Esophagus muscularis mucosa (tissue), 4 donors: ENCODE data around the gene ANO4. TPM values are rescaled to one million over a fixed set of nuclear protein-coding genes. Genes with fewer than 3 reads are reported as not detected.

Experiments
- DNase-seq: peaks from one replicate; pipeline ENCODE4 v3.0.0-alpha.2; 2017; ENCODE audit errors: extremely low spot score
- H3K27ac ChIP-seq, 4 donors: fragments of 200-600 bp; sonication (generic); replicated peaks in 1 of 4; 1 replicate in 3 of 4; 2 replicates in 1 of 4; pipeline ENCODE4 v1.5.1; 2016 to 2019; ENCODE audit warnings: mild to moderate bottlenecking in 1 of 4
- H3K27me3 ChIP-seq, 4 donors: fragments of 200-600 bp; sonication (generic); one replicate each; pipeline versions ENCODE4 v1.5.1 to v1.6.0; 2016 to 2019
- H3K36me3 ChIP-seq, 4 donors: fragments of 200-600 bp; sonication (generic); one replicate each; pipeline ENCODE4 v1.5.1; 2016 to 2019
- H3K4me1 ChIP-seq, 4 donors: fragments of 200-600 bp; sonication (generic); one replicate each; pipeline ENCODE4 v1.5.1; 2016 to 2019
- H3K4me3 ChIP-seq, 4 donors: fragments of 200-600 bp; sonication (generic); 1 replicate in 2 of 4; 2 replicates in 2 of 4; pipeline ENCODE4 v1.5.1; 2016 to 2019; ENCODE audit warnings: mild to moderate bottlenecking in 4 of 4, moderate library complexity in 1 of 4
- H3K9me3 ChIP-seq, 4 donors: fragments of 200-600 bp; sonication (generic); 1 replicate in 3 of 4; 2 replicates in 1 of 4; pipeline ENCODE4 v1.5.1; 2016 to 2019
- EP300 ChIP-seq: sonication (generic); formaldehyde crosslinking; IDR thresholded peaks from one replicate; pipeline ENCODE4 v1.6.1; 2017; ENCODE audit warnings: antibody characterized with exemption
- POLR2A ChIP-seq: fragments of 450-650 bp; IDR thresholded peaks from one replicate; pipeline ENCODE4 v1.6.1; 2017; ENCODE audit warnings: antibody characterized with exemption, moderate library complexity, mild to moderate bottlenecking, low read depth
- POLR2AphosphoS5 ChIP-seq, 2 donors: sonication (generic); formaldehyde crosslinking; IDR thresholded peaks; one replicate each; pipeline ENCODE4 v1.6.1; 2017; ENCODE audit warnings: antibody characterized with exemption in 2 of 2
- WGBS: methylation state at CpG from one replicate; pipeline ENCODE4 v1.1.5; 2018; 5-methylcytosine and 5-hydroxymethylcytosine counted together
- intact Hi-C: fragments of 100-400 bp; cut with DNase I; formaldehyde crosslinking; loops from one replicate; pipeline ENCODE4 v1.15.1; 2023
- total RNA-seq, 4 donors: library from RNA; depleted of rRNA; stranded (reverse); fragments of >200 nt; gene quantifications; one replicate each; pipeline versions ENCODE4 v1.1.0 to v1.2.1, GENCODE V29; 2016
- TF ChIP-seq, protein P1 (sequence below), 3 experiments: fragments of 200-600 bp in 2 of 3; fragments of 450-650 bp in 1 of 3; sonication (generic) in 2 of 3; IDR thresholded peaks; one replicate each; pipeline ENCODE4 v1.5.1; 2017 to 2019; ENCODE audit warnings: antibody characterized with exemption in 3 of 3, mild to moderate bottlenecking in 2 of 3, moderate library complexity in 1 of 3

Gene ANO4
- total RNA-seq, 4 donors from 2014 or later, result 0.06 to 0.17 TPM; not detected in 2

DNA sequence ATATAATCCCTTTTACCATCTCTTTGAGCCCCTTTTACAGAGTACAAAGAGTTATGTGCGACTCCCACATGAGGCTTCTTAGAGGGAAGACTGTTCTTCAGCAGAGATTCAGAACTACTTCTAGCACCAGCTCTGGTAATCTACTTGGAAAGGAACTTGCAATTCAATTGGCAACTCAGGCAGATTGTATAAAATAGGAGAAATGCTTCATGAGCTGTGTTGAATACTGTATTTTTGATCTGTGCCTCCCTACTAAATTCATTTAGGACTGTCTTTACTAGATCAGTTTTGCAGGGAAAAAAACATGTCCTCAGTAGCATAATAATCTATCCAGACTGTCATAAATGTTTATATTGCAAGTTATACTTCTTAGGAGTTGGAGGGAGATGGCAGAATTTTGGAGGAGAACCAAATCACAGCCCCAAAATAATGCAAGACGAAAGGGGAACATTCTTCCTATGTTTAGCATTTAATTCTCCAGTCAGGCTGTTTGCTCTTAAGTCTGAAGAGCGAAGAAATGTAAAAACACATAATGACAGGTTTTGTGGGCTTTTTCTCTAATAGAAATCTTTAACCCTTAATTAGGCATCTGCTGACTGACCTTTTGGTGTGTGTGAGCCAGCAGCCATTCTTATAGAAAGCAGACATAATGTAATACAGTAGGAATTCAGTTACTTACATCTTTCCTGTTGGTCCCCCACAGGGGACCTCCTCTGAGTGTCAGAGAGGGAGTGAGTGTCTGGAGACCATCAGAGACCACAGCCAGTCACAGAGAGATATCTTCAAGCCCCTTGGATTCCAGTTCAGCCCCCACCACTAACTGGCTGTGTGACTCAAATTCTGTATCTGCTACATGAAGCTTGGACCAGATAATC, 3.9 kb downstream of the ANO4 start:
- no peak for DNase-seq
- Histone ChIP-seq H3K36me3 (no peaks in the 10 kb centered on the region), H3K27ac (no peak overlapping the region), H3K9me3 (no peaks in the 10 kb centered on the region), H3K4me1 (peaks cover 0 to 16% (median 5%) of the 10 kb centered on the region in 4 donors), H3K4me3 (no peak overlapping the region), H3K27me3 (peaks cover 0 to 21% (median 0%) of the 10 kb centered on the region in 4 donors)
- intact Hi-C loops, result no loop called here
- TF ChIP-seq, protein P1, sequence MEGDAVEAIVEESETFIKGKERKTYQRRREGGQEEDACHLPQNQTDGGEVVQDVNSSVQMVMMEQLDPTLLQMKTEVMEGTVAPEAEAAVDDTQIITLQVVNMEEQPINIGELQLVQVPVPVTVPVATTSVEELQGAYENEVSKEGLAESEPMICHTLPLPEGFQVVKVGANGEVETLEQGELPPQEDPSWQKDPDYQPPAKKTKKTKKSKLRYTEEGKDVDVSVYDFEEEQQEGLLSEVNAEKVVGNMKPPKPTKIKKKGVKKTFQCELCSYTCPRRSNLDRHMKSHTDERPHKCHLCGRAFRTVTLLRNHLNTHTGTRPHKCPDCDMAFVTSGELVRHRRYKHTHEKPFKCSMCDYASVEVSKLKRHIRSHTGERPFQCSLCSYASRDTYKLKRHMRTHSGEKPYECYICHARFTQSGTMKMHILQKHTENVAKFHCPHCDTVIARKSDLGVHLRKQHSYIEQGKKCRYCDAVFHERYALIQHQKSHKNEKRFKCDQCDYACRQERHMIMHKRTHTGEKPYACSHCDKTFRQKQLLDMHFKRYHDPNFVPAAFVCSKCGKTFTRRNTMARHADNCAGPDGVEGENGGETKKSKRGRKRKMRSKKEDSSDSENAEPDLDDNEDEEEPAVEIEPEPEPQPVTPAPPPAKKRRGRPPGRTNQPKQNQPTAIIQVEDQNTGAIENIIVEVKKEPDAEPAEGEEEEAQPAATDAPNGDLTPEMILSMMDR (IDR thresholded peaks at IDR 0.05), result no peak
- TF ChIP-seq POLR2AphosphoS5 (IDR thresholded peaks at IDR 0.05) (no peak), EP300 (no peak), POLR2A (no peak)
- WGBS, result 38% methylated on average over 3 of the region's 3 CpGs

DNA sequence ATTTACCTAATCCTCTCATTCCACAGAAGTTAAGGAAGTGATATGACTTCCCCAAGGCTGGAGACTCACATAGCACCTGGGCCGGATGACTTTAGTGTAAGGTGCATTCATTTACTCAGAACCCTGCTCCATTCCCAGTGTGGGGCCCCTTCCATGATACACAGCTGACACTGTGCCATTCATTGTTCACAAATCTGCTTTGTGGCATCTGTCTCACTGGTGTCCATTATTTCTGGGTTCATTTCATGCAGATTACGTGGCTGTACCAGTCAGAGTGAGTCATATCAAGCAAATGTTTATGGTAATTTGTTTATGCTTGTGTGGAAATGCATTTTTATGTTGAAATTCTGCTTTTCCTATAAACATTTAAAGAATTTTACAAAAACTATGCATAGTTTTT, 5.2 kb downstream of the ANO4 start:
- 85% methylated on average over 2 of the region's 2 CpGs for WGBS
- Histone ChIP-seq H3K4me1 (peaks cover 0 to 10% (median 2%) of the 10 kb centered on the region in 4 donors), H3K36me3 (no peaks in the 10 kb centered on the region), H3K4me3 (no peak overlapping the region), H3K27ac (no peak overlapping the region), H3K27me3 (peaks cover 0 to 13% (median 0%) of the 10 kb centered on the region in 4 donors), H3K9me3 (no peaks in the 10 kb centered on the region)
- intact Hi-C loops, result no loop called here
- no peak for DNase-seq
- TF ChIP-seq POLR2AphosphoS5 (IDR thresholded peaks at IDR 0.05) (no peak), EP300 (no peak), POLR2A (no peak)
- TF ChIP-seq, protein P1 (IDR thresholded peaks at IDR 0.05), result no peak

DNA sequence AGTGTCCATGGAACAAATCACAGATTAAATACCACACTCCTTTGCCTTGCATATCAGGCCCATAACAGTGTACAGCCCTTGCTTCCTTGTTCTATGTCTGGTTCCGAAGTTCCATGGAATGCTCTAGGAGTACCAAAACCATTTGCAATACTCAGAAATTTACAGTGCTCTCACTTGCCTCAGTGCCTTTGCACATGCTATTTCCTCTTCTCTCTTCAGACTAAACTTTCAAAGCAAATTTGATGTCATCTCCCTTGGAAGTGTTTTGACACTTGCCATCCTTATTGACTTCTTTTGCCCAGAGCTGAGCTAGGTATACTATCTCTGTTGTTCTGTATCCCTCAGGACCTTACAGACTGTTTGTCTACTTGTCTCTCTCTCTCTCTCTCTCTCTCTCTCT, 6.1 kb downstream of the ANO4 start:
- Histone ChIP-seq H3K4me1 (peaks cover 0 to 5% (median 0%) of the 10 kb centered on the region in 4 donors), H3K27me3 (peaks cover 0 to 5% (median 0%) of the 10 kb centered on the region in 4 donors), H3K4me3 (no peak overlapping the region), H3K36me3 (no peaks in the 10 kb centered on the region), H3K9me3 (no peaks in the 10 kb centered on the region), H3K27ac (no peak overlapping the region)
- TF ChIP-seq POLR2A (no peak), EP300 (no peak), POLR2AphosphoS5 (IDR thresholded peaks at IDR 0.05) (no peak)
- TF ChIP-seq, protein P1 (IDR thresholded peaks at IDR 0.05), result no peak
- DNase-seq, result no peak
- WGBS, result 94% methylated on average over 1 of the region's 1 CpG
- intact Hi-C loops, result no loop called here

DNA sequence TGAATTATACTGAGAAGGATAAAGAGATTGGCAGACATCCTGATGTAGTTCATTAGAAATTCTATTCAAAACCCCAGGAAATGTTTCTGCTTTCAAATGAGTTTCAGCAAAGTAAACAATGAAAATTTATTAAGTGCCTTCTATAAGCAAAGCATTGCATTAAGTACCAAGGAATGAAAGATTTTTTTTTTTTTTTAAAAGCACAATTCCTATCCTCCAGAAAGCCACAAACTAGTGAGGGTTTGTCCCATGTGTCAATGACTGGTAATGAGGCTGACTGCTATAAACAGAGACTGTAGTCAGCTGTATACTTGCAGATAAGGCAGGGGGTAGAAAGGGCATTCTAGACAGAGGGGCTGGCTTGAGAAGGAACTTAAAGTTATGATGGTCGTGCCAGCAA, 6.7 kb downstream of the ANO4 start:
- Histone ChIP-seq H3K4me3 (no peak overlapping the region), H3K4me1 (peaks cover 0 to 5% (median 0%) of the 10 kb centered on the region in 4 donors), H3K27me3 (no peaks in the 10 kb centered on the region), H3K9me3 (no peaks in the 10 kb centered on the region), H3K27ac (no peak overlapping the region), H3K36me3 (no peaks in the 10 kb centered on the region)
- WGBS, result 0% methylated on average over 1 of the region's 1 CpG
- TF ChIP-seq POLR2AphosphoS5 (IDR thresholded peaks at IDR 0.05) (no peak), EP300 (no peak), POLR2A (no peak)
- TF ChIP-seq, protein P1 (IDR thresholded peaks at IDR 0.05), result no peak
- intact Hi-C loops, result no loop called here
- no peak for DNase-seq
